ENCODE measurements around the gene TBCD.
"Not testable (repeated sequence)": the region's sequence is repeated elsewhere in the genome, so short reads cannot be mapped to it uniquely, and the experiment has no call there.

TBCD gene

DNA sequence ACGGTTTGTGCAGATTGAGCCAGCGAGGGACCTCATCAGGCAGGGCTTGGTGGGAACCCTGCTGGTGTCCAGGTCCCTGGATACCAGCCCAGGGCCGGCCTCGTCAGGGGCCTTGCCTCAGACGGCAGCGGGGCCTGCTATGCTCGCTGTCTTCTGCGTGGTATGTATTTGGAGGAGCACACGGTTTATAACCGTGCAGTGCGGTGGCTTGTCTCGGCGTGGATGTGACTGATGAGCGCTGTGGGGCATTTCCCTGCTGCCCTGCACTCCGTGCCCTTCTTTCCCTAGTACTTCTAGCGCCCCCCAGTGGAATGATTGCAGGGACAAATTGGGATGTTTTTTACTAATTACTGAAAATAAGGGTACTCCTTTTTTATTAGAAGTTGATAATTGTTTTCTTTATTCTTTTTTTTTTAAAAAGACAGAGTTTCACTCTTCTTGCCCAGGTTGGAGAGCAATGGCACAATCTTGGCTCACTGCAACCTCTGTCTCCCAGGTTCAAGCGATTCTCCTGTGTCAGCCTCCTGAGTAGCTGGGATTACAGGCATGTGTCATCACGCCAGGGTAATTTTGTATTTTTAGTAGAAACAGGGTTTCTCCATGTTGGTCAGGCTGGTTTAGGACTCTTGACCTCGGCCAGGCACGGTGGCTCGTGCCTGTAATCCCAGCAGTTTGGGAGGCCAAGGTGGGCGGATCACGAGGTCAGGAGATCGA is 15.3 kb downstream of the TBCD start:
- no peak for DNase-seq (ENCODE audit: low read depth)

GRCh38 chr17:82769041-82769440 is 17.2 kb downstream of the TBCD start:
- no peak for DNase-seq (ENCODE audit: low read depth)

GRCh38 chr17:82772026-82772425 is 20.2 kb downstream of the TBCD start:
- no peak for DNase-seq (ENCODE audit: low read depth)

- not testable (repeated sequence) for DNase-seq (ENCODE audit: low read depth)
Measured at GRCh38 chr17:82774456-82774855, 22.6 kb downstream of the TBCD start.

DNA sequence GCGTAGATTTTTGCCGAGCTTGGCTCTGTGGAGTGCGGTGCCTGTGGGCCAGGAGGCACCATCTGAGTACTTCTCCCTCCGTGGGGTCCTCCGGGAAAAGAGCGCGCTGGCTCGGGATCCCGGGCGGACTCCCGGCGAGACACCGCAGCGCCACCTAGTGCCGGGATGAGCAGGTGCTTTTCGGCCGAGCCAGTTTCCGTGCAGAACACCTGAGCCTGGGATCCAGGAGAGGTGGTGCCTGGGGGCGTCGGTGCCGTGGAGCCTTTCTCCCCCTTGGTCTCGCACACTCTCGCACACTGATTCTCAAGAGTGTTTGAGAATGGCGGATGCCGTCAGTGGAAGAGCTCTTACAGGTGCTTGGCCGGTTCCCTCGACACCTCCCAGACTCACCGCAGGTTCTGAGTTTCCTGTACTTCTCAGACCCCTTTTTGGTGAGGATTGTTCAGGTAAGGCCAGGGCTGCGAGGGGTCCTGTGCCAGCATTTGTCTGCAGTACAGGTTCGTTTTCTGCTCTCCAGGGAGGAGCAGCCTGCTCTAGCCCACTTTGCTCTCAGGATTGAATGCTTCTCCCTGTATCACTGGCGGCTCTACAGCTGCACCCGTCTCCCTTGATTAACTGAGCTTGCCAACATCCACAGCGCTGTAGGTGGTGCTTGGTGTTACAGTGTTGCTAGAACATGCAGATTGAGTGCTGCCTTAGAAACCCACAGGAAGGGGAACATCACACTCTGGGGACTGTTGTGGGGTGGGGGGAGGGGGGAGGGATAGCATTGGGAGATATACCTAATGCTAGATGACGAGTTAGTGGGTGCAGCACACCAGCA is 23.3 kb downstream of the TBCD start:
- DNase-seq (ENCODE audit: low read depth): no peak

GRCh38 chr17:82776454-82776853 is 24.6 kb downstream of the TBCD start:
- DNase-seq (ENCODE audit: low read depth): no peak

DNA sequence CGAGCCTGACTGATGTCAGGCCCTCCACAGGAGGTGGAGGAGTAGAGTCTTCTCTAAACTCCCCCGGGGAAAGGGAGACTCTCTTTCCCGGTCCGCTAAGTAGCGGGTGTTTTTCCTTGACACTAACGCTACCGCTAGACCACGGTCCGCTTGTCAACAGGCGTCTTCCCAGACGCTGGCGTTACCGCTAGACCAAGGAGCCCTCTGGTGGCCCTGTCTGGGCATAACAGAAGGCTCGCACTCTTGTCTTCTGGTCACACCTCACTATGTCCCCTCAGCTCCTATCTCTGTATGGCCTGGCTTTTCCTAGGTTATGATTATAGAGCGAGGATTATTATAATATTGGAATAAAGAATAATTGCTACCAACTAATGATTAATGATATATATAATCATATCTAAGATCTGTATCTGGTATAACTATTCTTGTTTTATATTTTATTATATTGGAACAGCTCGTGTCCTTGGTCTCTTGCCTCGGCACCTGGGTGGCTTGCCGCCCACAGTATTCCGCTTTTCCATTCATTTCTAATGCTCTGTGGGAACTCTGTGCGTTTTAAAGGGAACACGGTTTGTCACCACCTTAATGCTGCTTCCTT is 26.0 kb downstream of the TBCD start:
- DNase-seq (ENCODE audit: low read depth): not testable (repeated sequence)

GRCh38 chr17:82779541-82779940 is 27.7 kb downstream of the TBCD start:
- DNase-seq (ENCODE audit: low read depth): no peak

DNA sequence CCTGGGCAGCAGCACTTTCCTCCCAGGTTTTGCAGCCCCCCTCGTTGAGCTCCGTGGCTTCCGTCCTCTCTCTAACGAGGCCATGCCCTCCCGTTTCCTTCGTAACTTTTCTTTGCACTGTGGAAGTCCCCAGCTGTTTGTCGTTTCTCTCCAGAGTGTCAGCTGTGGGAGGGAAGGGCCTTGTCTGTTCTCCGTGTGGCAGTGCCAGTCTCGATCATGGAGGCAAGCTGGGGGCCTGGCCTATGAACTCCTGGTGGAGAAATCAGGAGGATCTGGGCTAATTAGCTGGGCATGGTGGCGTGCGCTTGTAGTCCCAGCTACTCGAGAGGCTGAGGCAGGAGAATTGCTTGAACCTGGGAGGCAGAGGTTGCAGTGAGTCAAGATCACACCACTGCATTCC is 28.3 kb downstream of the TBCD start:
- DNase-seq (ENCODE audit: low read depth): no peak

- no peak for DNase-seq (ENCODE audit: low read depth)
Measured at GRCh38 chr17:82780971-82781893, 29.4 kb downstream of the TBCD start.

DNA sequence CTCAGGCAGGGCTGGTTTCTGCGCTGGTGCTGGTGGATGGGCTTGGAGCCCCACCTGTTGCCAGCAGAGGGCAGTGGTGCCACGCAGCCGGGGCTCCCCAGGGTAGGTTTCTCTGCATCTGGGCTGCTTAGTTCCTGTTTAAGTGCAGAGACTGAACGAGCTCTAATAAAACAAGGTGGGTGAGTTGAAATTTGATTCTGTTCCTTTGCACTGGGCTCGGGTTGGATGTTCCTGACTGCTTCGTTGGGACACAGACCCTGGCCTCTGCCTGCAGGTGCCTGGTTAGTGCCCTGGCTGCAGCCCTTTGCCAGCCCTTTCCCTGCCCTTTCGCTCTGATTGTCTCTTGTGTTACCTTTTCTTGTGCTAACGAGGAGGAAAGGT is 30.0 kb downstream of the TBCD start:
- DNase-seq (ENCODE audit: low read depth): peak; percentile 23

DNA sequence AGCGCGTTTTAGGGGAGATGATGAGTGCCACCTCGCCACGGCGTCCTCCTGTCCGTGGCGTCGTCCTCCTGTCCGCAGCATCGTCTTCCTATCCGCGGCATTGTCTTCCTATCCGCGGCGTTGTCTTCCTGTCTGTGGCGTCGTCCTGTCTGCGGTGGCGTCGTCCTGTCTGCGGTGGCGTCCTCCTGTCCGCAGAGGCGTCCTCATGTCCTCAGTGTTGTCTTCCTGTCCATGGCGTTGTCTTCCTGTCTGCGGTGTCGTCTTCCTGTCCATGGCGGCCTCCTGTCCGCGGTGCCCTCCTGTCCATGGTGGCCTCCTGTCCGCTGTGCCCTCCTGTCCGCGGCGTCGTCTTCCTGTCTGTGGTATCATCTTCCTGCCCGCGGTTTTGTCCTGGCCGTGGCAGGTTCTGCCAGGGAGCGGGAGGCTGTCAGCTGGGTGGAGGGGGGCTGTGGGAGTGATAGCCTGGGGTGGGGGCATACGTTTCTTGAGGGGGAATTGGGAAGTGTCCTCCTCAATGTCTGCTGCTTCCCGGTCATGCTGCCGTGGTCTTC is 30.9 kb downstream of the TBCD start:
- no peak for DNase-seq (ENCODE audit: low read depth)

DNA sequence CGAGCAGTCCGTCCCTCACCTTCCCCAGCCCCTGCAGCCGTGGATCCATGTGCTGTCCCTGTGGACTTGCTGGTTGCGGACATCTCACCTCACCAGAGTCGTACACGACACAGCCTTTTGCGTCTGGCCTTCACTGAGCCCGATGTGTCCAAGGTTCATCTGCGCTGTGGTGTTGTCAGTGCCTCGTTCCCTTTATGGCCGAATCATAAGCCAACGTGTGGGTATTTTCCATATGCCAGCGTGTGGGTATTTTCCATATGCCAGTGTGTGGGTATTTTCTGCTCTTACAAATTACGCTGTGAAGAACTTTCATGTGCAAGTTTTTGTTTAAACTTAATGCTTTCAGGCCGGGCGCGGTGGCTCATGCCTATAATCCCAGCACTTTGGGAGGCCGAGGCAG is 31.6 kb downstream of the TBCD start:
- DNase-seq (ENCODE audit: low read depth): no peak

DNA sequence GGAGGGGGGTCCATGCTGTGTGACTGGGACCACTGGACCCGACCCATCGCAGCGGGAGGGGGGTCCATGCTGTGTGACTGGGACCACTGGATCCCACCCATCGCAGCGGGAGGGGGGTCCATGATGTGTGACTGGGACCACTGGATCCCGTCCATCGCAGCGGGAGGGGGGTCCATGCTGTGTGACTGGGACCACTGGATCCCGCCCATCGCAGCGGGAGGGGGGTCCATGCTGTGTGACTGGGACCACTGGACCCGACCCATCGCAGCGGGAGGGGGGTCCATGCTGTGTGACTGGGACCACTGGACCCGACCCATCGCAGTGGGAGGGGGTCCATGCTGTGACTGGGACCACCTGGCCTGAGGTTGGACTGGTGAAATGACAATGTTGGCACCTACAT is 33.7 kb downstream of the TBCD start:
- DNase-seq (ENCODE audit: low read depth): not testable (repeated sequence)

GRCh38 chr17:82786427-82786826 is 34.6 kb downstream of the TBCD start:
- DNase-seq (ENCODE audit: low read depth): no peak

DNA sequence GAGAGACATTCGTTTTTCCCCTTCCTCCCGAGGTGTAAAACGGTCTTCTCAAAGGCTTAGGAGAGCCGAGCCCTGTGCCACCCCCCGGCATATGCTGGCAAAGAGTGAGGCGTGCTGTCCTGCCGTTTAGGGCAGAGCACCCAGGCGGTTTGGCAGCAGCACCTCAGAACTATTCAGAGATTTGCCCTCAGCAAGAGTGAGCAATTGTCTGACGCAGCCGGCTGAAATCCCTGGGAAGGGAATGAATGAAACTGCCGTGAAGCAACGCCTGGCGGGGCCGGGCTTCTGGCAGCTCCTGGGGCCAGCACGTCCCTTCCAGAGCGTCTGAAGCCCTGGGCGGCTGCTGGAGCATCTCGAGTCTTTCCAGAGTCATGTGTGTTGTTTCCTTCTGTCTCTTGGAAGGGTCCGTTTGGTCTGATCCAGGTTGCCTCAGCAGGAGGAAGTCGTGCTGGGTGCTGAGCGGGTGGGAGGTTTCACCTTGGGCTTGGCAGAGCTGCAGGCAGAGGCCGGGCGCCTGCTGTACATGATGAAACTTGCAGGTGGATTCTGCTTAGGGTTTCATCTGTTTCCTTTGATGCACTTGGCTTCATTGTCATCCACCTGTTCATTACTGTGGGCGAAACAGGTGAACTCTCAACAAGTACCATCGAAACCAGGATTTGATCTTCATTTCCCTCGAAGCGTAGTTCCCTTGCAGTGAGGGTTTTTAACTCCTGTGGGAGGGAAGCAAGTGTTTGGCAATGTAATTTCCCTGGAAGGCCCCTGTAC is 35.4 kb downstream of the TBCD start:
- no peak for DNase-seq (ENCODE audit: low read depth)

DNA sequence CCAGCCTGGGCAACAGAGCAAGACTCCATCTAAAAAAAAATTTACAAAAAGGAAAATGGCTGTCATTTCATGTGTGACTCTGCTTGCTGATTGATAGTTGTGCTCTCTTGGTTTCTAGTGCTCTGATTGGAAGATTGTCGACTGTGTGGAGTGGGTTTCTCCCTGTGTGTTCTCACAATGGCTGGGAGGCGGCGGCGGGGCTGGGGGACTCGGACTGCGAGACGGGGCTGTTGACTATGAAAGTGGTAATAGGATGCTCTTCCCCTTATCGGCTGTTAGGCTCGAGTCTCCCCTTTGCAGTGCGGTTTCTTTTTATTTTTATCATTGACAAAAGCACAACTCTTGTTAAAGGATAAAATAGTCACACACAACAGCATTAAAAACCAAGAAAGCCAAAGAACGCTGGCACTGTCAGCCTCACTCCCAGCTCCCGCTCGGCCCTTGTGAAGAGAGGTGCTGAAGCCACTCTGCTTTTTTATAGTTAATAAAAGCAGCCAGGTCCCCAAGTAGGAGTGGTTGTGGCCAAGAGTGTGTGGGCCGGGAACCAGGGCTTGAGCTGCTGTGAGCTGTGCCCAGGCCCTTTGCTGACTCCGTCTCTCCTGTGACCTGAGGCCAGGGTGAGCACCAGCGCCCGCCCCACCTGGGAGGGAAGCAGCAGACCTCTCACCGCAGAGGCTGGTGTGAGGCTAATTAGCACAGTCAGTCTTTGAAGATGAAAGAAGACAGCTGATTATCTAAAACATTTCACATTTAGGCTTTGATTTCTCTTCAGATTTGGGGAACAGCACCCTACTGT is 36.5 kb downstream of the TBCD start:
- no peak for DNase-seq (ENCODE audit: low read depth)

DNA sequence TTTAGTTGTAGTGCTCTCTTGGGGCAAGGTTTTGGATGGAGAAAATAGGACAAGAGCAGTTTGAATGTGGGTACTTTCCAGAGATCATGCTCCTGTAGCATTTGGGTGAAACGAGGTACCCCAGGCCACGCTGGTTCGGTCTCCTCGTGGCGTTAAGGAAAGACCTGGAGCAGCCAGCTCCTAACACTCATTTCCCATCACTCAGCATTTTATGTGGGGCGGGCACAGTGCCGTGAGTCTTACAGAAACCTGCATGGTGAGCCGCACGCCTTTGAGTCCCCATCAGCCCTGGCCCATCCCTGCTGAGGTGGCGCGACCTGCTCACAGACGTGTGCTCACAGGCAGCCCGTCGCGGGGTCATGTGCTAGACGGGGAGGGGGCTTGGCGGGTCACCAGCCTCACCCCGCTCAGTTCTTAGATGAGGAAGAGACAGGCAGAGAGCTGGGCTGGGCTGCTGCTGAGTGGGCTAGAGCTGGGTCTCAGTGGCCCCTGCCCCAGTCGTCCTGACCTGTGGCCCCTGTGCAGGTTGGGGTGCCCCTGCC is 37.3 kb downstream of the TBCD start:
- DNase-seq (ENCODE audit: low read depth): no peak

- DNase-seq (ENCODE audit: low read depth): no peak
Measured at GRCh38 chr17:82789806-82790205, 37.9 kb downstream of the TBCD start.

DNA sequence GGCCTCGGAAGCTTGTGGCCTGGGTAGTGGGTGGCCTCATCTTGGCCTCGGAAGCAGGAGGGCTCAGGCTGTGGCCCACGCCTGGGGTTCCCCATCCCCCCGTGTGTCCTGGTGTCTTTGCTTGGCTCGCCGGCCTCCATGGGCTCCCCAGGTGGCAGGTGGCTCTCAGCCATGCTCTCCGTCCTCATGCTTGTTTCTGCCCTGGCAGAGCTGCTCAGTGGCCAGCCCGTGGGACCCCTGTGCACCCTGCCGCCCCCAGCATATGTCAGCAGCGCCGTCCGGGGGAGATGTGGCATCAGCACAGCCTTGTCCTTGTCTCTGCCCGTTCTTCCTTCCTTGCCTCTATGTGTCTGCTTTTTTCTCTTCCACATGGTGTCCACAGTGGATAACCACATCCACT is 38.5 kb downstream of the TBCD start:
- DNase-seq (ENCODE audit: low read depth): no peak
